ENCODE data around the gene GPR156. TPM values are rescaled to one million over a fixed set of nuclear protein-coding genes. Genes with fewer than 3 reads are reported as not detected.

Gene GPR156
- total RNA-seq, 1 experiment from 2014 or later: 3.1 TPM

- no peaks in the 10 kb centered on the region for H3K36me3 ChIP-seq (ENCODE audit: control insufficient read depth, insufficient read depth, low read length)
- no TSS peak for BruUV-seq (replicated peaks)
- no peak for TF ChIP-seq CTCF (IDR thresholded peaks at IDR 0.05; ENCODE audit: insufficient read depth in 1 of 2, low read depth in 1 of 2, low read length in 1 of 2, severe bottlenecking in 1 of 2, unreplicated experiment in 1 of 2)
- H3K27ac Mint-ChIP-seq (ENCODE audit: unreplicated experiment): no peak overlapping the region
- no peak overlapping the region for H3K4me3 ChIP-seq (ENCODE audit: low read depth, low read length)
- no peaks in the 10 kb centered on the region for H3K9me3 ChIP-seq
- H3K27me3 ChIP-seq (replicated peaks; ENCODE audit: control insufficient read depth, insufficient read depth, low read length): no peaks in the 10 kb centered on the region
- H3K27me3 Mint-ChIP-seq (ENCODE audit: insufficient read depth, unreplicated experiment): no peaks in the 10 kb centered on the region
- H3K9me3 Mint-ChIP-seq (ENCODE audit: unreplicated experiment): no peaks in the 10 kb centered on the region
- no peaks in the 10 kb centered on the region for H3K36me3 Mint-ChIP-seq (ENCODE audit: insufficient read depth, unreplicated experiment)
- CTCF ChIA-PET: no interaction called here
- intact Hi-C loops (cut with micrococcal nuclease; ENCODE audit: unreplicated experiment): no loop called here
- DNase-seq: no peak
- no peaks in the 10 kb centered on the region for H3K4me1 ChIP-seq
- H3K4me3 Mint-ChIP-seq (ENCODE audit: unreplicated experiment): no peak overlapping the region
- POLR2A ChIA-PET: no interaction called here
- H3K4me1 Mint-ChIP-seq (ENCODE audit: low read depth, unreplicated experiment): peaks cover 1% of the 10 kb centered on the region
Observed at GRCh38 chr3:120192579-120192978, 92.4 kb downstream of the GPR156 start.

GRCh38 chr3:120192159-120192558 is 92.9 kb downstream of the GPR156 start:
- BruUV-seq (replicated peaks): no TSS peak
- POLR2A ChIA-PET: no interaction called here

GRCh38 chr3:120182613-120183511 is 102.2 kb downstream of the GPR156 start:
- intact Hi-C loops (cut with micrococcal nuclease; ENCODE audit: unreplicated experiment): loop anchor here (1.0 to 5.0 kb wide), 4 partner anchors 38 to 351 kb away; no protein-coding TSS in a partner anchor
- DNase-seq: no peak
- H3K27ac Mint-ChIP-seq (ENCODE audit: unreplicated experiment): no peak overlapping the region
- CTCF ChIA-PET: no interaction called here
- H3K4me3 ChIP-seq (ENCODE audit: low read depth, low read length): no peak overlapping the region
- POLR2A ChIA-PET: no interaction called here
- peaks cover 31% of the 10 kb centered on the region for H3K4me1 Mint-ChIP-seq (ENCODE audit: low read depth, unreplicated experiment)
- no peaks in the 10 kb centered on the region for H3K36me3 ChIP-seq (ENCODE audit: control insufficient read depth, insufficient read depth, low read length)
- TF ChIP-seq CTCF (IDR thresholded peaks at IDR 0.05; ENCODE audit: insufficient read depth in 1 of 2, low read depth in 1 of 2, low read length in 1 of 2, severe bottlenecking in 1 of 2, unreplicated experiment in 1 of 2): peak in 1 of 2 experiments; percentile 53
- H3K36me3 Mint-ChIP-seq (ENCODE audit: insufficient read depth, unreplicated experiment): peaks cover 10% of the 10 kb centered on the region
- H3K9me3 Mint-ChIP-seq (ENCODE audit: unreplicated experiment): no peaks in the 10 kb centered on the region
- peaks cover 20% of the 10 kb centered on the region for H3K4me1 ChIP-seq
- H3K4me3 Mint-ChIP-seq (ENCODE audit: unreplicated experiment): no peak overlapping the region
- H3K27me3 ChIP-seq (replicated peaks; ENCODE audit: control insufficient read depth, insufficient read depth, low read length): no peaks in the 10 kb centered on the region
- no TSS peak for BruUV-seq (replicated peaks)
- H3K9me3 ChIP-seq: no peaks in the 10 kb centered on the region
- no peaks in the 10 kb centered on the region for H3K27me3 Mint-ChIP-seq (ENCODE audit: insufficient read depth, unreplicated experiment)

More at GRCh38 chr3:120192159-120192558, 92.9 kb downstream of the GPR156 start:
- TF ChIP-seq CTCF (IDR thresholded peaks at IDR 0.05; ENCODE audit: insufficient read depth in 1 of 2, low read depth in 1 of 2, low read length in 1 of 2, severe bottlenecking in 1 of 2, unreplicated experiment in 1 of 2): no peak
- Mint-ChIP-seq H3K27ac (ENCODE audit: unreplicated experiment) (no peak overlapping the region), H3K36me3 (ENCODE audit: insufficient read depth, unreplicated experiment) (no peaks in the 10 kb centered on the region), H3K4me1 (ENCODE audit: low read depth, unreplicated experiment) (peaks cover 5% of the 10 kb centered on the region), H3K27me3 (ENCODE audit: insufficient read depth, unreplicated experiment) (no peaks in the 10 kb centered on the region), H3K4me3 (ENCODE audit: unreplicated experiment) (no peak overlapping the region), H3K9me3 (ENCODE audit: unreplicated experiment) (no peaks in the 10 kb centered on the region)
- no peak for DNase-seq
- Histone ChIP-seq H3K4me3 (ENCODE audit: low read depth, low read length) (no peak overlapping the region), H3K9me3 (no peaks in the 10 kb centered on the region), H3K27me3 (replicated peaks; ENCODE audit: control insufficient read depth, insufficient read depth, low read length) (no peaks in the 10 kb centered on the region), H3K36me3 (ENCODE audit: control insufficient read depth, insufficient read depth, low read length) (no peaks in the 10 kb centered on the region), H3K4me1 (no peaks in the 10 kb centered on the region)
- CTCF ChIA-PET: no interaction called here
- intact Hi-C loops (cut with micrococcal nuclease; ENCODE audit: unreplicated experiment): no loop called here
